NCI-H2171 (cell line): Measurements from ENCODE around the gene C12orf56.
"Not testable (repeated sequence)": the region's sequence is repeated elsewhere in the genome, so short reads cannot be mapped to it uniquely, and the experiment has no call there.

Experiments used
- DNase-seq: peaks from one replicate; lab custom pipeline; 2025; lab: John Stamatoyannopoulos, UW

Gene C12orf56

DNA sequence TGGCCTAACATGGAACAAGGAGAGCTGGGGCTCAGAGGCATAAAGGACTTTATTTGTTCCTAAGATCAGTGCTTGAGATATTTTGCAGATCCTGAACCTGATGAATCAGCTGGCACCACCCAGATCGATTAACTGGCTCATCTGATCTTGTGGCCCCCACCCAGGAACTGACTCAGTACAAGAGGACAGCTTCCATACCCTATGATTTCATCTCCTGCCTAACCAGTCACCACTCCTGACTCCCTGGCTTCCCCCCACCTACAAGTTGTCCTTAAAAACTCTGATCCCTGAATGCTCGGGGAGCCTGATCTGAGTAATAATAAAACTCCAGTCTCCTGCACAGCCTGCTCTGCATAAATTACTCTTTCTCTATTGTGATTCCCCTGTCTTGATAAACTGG is 5.1 kb downstream of the C12orf56 start:
- no peak for DNase-seq

DNA sequence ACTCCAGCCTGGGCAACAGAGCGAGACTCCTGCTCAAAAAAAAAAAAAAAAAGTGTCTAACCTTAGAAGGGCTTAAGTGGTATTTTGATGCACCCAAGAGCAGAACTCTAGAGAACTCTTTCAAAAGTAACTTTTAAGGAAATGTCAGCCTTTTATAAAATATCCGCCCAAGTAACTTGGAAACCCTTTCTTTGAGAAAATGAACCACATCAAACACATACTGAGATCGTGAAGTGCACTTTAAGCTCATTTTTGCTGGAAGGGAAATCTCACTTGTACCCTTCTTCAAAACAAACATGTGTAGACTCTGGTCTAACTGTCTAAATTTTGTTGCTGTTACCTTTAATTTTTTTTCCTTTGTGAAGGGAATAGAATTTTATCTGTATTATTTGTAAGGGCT is 5.5 kb downstream of the C12orf56 start:
- DNase-seq = no peak

DNA sequence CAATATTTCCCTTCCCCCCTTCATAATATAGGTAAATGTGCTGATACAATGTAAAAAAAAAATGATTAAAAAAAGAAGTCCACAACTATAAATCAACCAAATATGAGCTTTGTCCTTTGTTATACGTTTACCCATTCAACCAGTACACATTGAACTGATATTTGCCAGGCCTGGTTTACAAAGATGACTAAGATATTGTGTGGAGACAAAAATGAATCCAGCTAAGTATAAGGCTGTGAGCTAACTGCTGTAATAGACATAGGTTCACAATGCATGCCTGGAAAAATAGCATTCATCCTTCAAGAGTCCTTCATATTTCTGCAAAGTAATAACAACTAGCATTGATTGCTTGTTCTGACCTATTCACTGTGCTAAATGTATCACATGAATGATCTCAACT is 6.9 kb downstream of the C12orf56 start:
- DNase-seq = no peak

DNA sequence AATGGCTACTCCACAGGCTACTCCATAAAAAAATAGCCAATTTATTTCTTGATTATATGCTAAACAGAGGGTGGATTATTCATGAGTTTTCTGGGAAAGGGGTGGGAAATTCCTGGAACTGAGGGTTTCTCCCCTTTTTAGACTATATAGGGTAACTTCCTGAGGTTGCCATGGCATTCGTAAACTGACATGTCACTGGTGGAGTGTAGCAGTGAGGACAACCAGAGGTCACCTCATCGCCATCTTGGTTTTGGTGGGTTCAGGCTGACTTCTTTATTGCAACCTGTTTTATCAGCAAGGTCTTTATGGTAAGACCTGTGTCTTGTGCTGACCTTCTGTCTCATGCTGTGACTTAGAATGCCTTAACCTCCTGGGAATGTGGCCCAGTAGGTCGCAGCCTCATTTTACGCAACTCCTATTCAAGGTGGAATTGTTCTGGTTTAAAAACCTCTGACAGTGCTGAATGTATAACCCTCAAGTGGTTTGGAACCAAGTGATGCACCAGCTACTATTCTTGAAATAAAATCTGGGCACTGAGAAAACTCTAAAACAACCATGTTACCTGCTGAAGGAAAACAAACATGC is 27.7 kb downstream of the C12orf56 start:
- DNase-seq = no peak

DNA sequence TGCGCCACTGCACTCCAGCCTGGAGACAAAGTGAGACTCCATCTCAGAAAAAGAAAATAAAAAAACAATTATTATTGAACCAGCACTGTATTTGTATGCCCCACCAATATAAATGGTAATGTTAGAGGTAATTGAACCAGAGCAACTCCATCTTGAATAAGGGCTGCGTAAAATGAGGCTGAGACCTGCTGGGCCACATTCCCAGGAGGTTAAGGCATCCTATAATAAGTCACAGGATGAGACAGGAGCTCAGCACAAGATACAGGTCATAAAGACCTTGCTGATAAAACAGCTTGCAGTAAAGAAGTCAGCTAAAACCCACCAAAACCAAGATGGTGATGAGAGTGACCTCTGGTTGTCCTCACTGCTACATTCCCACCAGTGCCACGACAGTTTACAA is 29.4 kb downstream of the C12orf56 start:
- DNase-seq = not testable (repeated sequence)

DNA sequence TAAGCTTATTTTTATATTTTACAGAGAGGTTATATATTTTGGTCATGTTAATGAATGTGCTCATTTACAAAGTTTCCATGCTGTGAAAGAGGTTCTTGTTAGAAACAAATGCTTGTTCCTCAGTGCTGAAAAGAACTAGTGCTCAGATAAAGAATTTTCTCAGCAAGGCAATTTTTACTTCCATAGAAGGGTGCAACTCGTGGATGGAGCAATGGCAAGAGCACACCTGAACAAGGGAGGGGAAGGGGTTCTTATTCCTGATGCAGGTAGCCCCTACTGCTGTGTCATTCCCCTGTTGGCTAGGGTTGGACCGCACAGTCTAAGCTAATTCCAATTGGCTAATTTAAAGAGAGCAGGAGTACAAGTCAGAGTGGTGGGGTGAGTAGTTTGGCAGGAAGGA is 34.3 kb downstream of the C12orf56 start:
- DNase-seq = not testable (repeated sequence)

DNA sequence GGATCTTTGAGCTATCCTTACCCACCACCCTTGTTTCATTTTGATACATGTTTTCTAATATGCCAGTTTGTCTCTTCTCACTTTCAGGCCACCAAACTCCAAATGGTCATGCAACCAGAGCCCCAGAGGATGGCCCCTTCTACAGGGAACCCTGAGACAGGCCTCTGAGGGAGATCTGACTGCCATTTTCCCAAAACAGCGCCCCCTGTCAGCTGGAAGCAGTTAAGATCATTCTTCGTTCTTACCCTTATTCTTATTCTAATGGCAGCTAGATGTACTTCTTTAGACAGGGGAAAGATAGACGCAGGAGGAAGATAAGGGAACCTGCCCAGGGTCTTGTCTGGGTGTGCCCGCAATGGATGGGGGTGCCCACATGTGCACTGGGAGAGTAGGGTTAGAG is 38.4 kb downstream of the C12orf56 start:
- no peak for DNase-seq

DNA sequence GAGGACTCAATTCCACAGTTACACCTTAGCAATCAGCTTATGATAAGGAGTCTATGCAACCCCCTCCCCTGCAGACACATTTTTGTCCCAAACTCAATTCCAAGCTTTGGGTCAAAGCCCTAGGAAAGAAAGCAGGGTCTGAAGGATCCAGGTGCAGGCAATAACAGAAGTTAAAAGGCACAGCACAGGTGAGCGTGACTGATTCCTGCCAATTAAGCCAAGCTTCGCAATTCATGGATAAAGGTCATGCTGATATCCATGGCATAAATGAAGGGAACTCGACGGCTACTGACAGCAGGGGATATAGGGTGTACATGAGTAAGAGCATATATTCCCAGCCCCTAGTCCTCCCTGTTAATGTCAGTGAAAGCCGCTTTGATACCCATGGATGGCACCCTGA is 39.3 kb downstream of the C12orf56 start:
- no peak for DNase-seq

DNA sequence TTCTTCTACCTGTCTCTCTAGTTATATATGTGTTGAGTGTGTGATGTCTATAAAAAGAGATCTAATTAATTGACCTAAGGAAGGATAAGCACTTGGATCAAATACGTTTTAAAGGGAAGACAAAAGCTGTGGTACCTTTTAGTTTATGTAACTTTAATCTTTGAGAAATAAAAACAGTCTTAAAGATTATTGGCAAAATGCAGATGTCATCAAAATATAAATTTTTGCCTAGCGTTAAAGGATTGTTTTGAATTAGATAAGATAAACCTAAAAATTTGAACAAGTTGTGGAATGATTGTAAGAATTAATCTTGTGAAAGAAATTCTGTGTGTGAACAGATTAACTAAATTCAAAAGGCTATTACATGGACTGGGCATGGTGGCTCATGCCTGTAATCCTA is 42.9 kb downstream of the C12orf56 start:
- no peak for DNase-seq

DNA sequence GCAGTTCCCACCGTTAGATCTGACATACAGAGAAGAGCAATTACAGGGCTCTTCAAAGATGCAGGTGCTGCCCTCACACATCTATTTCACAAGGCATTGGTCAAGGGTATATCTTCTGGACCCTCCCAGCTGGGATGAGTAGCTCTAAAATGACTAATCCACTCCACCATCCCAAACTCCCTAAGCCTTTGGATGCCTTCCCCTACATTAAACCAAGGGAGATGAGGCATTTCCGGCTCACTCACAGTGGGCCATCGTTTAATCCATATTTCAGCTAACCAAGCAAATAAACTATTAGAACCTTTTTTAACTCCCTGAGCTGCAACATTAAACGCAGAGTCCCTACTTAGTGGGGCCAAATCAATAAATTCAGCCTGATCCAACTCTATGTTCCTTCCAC is 45.9 kb downstream of the C12orf56 start:
- DNase-seq = not testable (repeated sequence)

DNA sequence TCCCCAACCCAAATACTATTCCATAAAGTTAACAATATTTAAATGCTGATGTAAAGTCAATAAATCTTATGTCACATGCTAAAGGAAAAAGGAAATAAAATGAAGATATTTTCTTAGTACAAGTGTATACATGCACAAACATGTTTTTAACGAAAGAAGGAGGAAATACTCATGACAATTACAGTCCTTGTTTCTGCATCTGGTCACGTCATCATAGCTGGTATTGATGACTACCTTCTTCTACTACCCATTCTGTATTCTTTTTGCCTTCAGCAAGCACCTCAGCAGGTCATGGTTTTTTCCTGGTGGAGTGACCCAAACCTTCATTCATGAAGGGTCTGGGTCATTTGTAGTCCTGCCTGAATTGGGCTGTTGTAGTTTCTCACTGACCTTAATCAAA is 50.0 kb downstream of the C12orf56 start:
- DNase-seq = not testable (repeated sequence)

DNA sequence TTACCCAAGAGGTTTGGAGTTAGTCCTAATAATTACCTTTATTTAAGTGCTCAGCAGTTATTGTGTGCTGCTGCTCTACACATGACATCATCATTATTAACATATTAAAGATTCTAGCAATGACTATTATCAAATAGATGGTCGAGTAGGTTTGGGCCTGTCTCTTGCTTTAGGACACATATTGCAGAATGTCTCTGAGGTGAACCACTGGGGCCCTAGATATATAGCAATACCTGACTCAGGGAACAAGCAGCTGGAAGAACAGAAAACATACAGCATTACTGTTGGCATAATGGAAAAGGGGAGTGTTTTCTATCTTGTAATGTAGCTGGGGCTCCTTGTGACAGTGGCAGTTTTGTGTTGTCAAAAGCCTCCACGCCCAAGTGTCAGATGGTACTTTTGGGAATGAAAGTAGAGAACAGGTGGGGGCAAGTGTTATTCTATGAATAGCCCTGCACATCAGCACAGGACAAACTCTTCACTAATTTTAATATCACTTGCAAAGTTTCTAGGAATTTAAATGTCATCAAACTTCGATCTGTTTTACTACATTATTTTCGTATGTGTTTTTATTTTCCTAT is 54.6 kb downstream of the C12orf56 start:
- no peak for DNase-seq

DNA sequence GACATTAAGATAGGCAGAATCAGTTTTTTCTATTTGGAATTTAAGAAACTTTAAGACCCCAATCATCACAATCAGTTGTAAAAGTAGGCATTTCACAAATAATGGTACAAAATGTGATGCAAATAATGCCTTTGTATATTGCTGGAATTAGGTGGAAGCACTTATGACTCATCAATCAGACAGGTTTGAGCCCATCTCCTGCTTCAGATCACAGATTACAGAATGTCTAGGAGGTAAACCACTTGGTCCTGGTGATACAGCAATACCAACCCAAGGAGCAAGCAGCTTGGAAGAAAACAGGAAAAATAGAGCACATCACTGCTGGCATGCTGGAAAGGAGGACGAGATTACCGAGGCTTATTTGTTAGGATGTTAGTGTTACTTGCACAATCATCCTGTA is 57.6 kb downstream of the C12orf56 start:
- DNase-seq = no peak

DNA sequence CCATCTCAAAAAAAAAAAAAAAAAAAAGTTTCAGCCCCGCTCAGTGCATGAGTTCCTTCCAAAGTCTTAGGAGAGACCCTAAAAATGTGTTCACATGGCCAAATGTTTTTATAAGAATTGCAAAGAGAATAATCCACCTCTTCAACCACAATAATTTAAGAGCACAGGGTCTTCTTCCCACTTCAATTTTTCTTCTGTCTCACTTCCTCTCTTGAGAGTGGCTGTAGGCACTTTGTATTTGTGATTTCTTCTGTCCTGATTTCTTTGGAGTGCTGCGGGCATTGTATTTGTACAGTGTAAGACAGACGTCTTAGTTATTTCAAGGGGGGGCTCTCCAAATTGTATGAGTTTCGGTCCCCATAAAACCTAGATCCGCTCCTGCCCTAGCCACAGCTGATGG is 58.3 kb downstream of the C12orf56 start:
- no peak for DNase-seq

DNA sequence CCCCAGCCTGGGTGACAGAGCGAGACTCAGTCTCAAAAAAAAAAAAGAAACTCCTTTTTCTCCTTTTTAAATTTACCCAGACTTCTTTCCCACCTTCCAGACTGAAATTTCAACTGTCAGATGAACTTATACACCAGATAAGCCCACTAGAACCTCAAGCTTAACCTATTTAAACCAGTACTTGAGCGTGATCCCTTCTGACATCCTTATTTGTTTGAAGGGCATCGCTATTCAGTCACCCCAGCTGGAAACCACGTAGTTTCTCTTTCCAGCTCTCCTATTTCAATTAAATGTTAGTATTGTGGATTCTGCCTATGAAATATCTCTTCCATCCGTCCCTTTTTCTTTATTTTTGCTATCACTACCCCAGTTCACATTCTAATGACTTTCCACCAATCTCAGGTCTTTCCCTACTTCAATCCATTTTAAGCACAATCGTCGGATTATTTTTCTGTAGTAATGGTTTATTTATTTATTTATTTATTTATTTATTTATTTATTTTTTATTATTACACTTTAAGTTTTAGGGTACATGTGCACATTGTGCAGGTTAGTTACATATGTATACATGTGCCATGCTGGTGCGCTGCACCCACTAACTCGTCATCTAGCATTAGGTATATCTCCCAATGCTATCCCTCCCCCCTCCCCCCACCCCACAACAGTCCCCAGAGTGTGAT is 61.4 kb downstream of the C12orf56 start:
- not testable (repeated sequence) for DNase-seq

DNA sequence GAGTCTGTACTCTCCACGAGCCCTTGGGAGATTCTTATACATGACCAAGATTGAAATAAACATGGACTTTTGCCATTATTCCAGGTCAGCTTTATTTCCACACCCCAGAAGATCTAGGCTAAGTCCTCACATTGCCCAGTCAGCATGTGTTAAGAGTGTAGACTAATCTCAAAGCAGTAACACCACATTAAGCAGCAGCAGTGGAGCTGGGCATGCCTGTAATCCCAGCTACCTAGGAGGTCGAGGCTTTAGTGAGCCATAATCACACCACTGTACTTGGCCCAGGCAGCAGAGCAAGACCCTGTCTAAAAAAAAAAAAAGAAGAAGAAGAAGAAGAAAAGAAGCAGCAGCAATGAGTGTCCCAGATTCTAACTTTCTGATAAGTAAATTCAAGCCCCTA is 65.5 kb downstream of the C12orf56 start:
- DNase-seq = no peak

DNA sequence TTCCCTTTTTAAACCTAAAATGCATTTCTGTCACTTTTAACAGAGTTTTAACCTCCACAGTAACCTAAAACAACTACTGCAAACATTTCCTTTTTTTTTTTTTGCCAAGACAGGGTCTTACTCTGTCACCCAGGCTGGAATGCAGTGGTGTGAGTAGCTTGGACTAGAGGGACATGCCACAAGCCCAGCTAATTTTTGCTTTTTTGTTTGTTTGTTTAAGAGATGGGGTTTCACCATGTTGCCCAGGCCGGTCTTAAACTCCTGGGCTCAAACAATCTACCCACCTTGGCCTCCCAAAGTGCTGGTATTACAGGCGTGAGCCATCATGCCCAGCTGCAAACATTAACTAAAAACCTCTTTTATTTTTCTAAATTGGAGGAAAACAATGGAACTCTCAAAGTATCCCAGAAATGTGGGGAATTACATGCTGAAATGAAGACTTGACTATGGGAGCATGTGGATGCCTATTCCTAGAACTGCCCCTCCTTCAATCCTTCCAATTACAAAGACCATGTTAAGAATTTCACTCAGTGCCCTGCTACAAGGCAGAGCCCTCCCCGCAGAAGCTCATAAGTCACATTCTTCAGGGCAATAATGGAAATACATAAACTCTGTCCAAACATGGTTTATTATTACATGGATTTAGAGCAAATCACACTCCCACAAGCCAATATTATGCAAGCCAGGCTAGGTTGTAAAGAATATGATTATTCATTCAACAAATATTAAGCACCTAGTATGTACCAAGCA is 66.9 kb downstream of the C12orf56 start:
- no peak for DNase-seq

DNA sequence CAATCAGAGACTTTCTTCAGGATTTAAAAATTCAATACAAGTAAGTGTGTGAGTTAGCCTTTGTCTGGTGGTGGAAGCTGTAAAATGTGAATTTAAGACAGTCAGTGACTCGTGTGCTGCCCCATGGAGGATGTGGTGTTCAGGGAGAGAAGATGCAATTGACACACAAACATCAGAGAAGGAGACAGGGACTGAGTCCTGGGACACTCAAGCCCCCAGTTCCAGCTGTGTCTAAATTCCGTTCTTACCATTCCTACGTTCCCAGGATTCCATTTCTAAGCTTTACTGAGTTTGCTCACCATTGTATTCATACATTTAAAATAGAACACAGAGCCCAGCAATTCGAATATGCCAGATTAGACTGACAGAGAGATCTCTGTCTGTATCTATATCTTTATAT is 67.6 kb downstream of the C12orf56 start:
- DNase-seq = no peak

DNA sequence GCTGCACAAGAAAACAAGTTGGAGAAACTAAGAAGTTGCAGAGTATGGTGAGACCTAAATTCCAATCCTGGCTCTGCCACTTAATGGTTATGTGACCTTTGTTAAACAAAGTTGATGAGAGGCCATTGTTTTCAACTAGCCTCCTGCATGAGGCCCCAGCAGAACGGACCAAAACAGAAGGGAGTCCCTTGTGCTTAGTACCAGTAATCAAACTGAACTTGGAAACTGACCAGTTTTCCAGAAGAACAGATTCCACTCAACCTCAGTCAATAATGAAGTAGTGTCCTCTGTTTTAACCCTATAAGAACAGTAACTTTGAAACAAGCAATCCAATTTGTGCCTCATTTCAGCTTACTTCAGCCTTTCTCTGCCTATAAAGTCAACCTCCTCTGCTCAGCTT is 69.9 kb downstream of the C12orf56 start:
- no peak for DNase-seq

DNA sequence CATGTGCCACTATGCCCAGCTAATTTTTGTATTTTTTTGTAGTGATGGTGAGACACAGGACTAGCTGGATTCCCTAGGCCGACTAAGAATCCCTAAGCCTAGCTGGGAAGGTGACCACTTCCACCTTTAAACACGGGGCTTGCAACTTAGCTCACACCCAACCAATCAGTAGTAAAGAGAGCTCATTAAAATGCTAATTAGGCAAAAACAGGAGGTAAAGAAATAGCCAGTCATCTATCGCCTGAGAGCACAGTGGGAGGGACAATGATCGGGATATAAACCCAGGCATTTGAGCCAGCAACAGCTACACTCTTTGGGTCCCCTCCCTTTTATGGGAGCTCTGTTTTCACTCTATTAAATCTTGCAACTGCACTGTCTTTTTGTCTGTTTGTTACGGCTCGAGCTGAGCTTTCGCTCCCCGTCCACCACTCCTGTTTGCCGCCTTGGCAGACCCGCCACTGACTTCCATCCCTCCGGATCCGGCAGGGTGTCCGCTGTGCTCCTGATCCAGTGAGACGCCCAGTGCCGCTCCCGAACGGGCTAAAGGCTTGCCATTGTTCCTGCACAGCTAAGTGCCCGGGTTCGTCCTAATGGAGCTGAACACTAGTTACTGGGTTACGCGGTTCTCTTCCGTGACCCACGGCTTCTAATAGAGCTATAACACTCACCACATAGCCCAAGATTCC is 70.9 kb downstream of the C12orf56 start:
- DNase-seq = not testable (repeated sequence)

DNA sequence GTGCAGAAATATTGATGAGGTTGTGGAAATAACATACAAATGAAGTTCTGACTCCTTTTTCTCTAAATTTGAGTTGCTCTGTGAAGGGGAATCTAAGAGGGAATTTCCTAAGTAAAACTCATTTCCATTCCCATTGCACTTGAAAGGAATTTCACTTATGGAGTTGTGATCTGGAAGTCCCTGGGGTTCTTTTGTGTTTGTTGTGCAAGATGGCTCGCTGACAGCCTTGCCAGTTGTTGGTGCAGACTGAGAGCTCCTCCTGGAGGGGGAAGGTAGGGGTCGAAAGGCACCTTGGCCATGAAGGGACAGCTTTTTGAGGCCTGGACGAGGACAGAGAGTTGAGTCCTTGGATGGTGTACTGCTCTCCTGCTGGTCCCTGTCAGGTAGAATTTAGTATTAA is 72.0 kb downstream of the C12orf56 start:
- DNase-seq = no peak

DNA sequence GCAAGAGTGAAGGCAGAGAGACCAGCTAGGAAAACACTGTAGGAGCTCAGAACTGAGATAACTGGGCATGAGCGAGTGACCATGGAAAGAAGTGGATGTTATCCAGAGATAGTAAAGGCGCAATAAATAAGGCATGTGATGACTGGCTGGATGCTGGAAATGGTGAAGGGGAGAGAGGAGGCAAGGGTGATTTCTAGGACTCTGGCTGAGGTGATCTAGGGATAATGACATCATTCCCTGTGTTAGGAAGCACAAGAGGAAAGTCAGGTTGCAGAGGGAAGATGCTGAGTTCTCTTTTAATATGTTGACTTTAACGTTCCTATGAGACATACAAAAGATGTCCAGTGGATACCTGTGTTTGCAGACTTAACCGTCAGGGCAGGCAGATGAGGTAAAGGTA is 78.7 kb downstream of the C12orf56 start:
- no peak for DNase-seq

DNA sequence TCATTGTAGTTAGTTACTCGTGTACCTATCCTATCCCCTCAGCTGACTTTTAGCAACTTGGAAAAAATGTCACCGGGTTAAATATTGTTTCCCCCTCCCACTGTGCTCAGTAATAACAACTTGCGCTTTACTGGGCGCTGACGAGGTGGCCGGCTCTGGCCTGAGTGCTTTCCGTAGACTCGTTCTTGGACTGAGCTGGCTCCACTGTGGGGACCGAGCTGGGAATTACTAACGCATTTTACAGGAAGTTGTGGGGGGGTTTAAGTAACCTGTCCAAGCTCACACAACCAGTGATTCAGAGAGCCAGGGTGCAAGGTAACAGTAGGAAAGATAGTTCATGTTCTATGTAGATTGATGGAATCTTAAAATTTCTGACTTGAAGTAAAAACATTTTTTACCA is 86.0 kb downstream of the C12orf56 start:
- no peak for DNase-seq
